Left lung (tissue), 10 donors: Measurements from ENCODE around the gene ERI2. TPM values are rescaled to one million over a fixed set of nuclear protein-coding genes. Genes with fewer than 3 reads are reported as not detected.

Source experiments
- ATAC-seq: fragments of 200-7000 bp; cut with Tn5 transposase; one replicate; pipeline ENCODE4 v1.9.1; 2020; ENCODE audit warnings: moderate library complexity
- DNase-seq, 4 donors: peaks; one replicate each; pipeline ENCODE4 v3.0.0-alpha.2; 2013 to 2020
- H3K27ac ChIP-seq, 2 donors: fragments of 200-600 bp; sonication (generic) in 1 of 2; one replicate each; pipeline versions ENCODE4 v1.5.0 to v1.8.0; 2020 to 2021
- H3K27me3 ChIP-seq, 2 donors: fragments of 200-600 bp; sonication (generic) in 1 of 2; one replicate each; pipeline versions ENCODE4 v1.5.0 to v1.8.0; 2020 to 2021
- H3K36me3 ChIP-seq, 2 donors: fragments of 200-600 bp; sonication (generic) in 1 of 2; one replicate each; pipeline versions ENCODE4 v1.5.0 to v1.8.0; 2020 to 2021
- H3K4me1 ChIP-seq, 2 donors: fragments of 200-600 bp; one replicate each; pipeline ENCODE4 v1.8.0; 2021
- H3K4me3 ChIP-seq, 2 donors: fragments of 200-600 bp; sonication (generic) in 1 of 2; one replicate each; pipeline versions ENCODE4 v1.5.0 to v1.8.0; 2020 to 2021; ENCODE audit warnings: mild to moderate bottlenecking in 1 of 2
- H3K9me3 ChIP-seq, 2 donors: fragments of 200-600 bp; sonication (generic) in 1 of 2; one replicate each; pipeline versions ENCODE4 v1.5.0 to v1.8.0; 2020 to 2021
- CTCF ChIP-seq, 2 donors: fragments of 200-600 bp; sonication (generic) in 1 of 2; IDR thresholded peaks; one replicate each; pipeline versions ENCODE4 v1.5.0 to v1.8.0; 2021; ENCODE audit warnings: antibody characterized with exemption in 2 of 2
- intact Hi-C, 2 donors: fragments of 100-400 bp; cut with DNase I; formaldehyde crosslinking; loops; one replicate each; pipeline versions ENCODE4 v1.11.2 to v1.14.2; 2022
- polyA plus RNA-seq, 6 donors: library from polyadenylated mRNA; unstranded; fragments of 120-200 nt; gene quantifications; one replicate each; pipeline ENCODE4 v1.2.1, GENCODE V29; 2013; ENCODE audit not compliant: insufficient read length in 6 of 6
- total RNA-seq, 2 donors: library from RNA; stranded (reverse); fragmentation: NEBNext Ultra II Directional; extraction: Animal tissue kit (Norgen Biotek cat#: 25700); gene quantifications; one replicate each; pipeline ENCODE4 v1.2.1, GENCODE V29; 2021
- donor health status: DM: no; HTN: yes; CAD: no.
- donor health status: DM: no; HTN: no; CAD: no.

ERI2 gene
- total and polyA plus RNA-seq, 8 donors: 16.3 to 42.6 (median 34.5) TPM

GRCh38 chr16:20755238-20755637 is 51.0 kb downstream of the ERI2 start:
- no peak overlapping the region for H3K4me3 ChIP-seq
- no peak for ATAC-seq
- H3K36me3 ChIP-seq: no peaks in the 10 kb centered on the region
- H3K27me3 ChIP-seq: no peaks in the 10 kb centered on the region
- no peaks in the 10 kb centered on the region for H3K4me1 ChIP-seq
- H3K9me3 ChIP-seq: no peaks in the 10 kb centered on the region
- TF ChIP-seq CTCF (IDR thresholded peaks at IDR 0.05): no peak
- H3K27ac ChIP-seq: no peak overlapping the region
- DNase-seq: no peak
- intact Hi-C loops: no loop called here

DNA sequence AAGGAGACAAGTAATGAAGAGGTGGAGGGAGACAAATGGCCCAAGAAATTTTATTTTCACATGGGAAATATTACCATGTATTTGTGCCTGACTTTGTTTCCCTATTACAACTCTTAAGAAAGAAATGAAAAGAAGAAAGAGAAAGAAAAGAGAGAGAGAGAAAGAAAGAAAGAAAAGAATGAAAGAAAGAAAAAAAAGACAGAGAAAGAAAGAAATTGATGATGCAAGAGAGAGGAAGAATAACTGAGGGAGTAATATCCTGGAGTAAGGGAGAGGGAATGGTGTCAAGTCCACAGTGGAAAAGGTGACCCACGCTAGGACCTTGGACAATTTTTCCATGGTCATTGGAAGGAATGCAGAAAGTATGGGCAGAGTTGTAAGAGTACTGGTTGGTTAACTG is 52.5 kb downstream of the ERI2 start:
- intact Hi-C loops: no loop called here
- no peak for TF ChIP-seq CTCF (IDR thresholded peaks at IDR 0.05)
- Histone ChIP-seq H3K4me3 (no peak overlapping the region), H3K4me1 (no peaks in the 10 kb centered on the region), H3K36me3 (no peaks in the 10 kb centered on the region), H3K9me3 (no peaks in the 10 kb centered on the region), H3K27ac (no peak overlapping the region), H3K27me3 (no peaks in the 10 kb centered on the region)
- no peak for DNase-seq
- ATAC-seq: no peak

GRCh38 chr16:20750558-20750957 is 55.7 kb downstream of the ERI2 start:
- Histone ChIP-seq H3K27ac (no peak overlapping the region), H3K4me1 (no peaks in the 10 kb centered on the region), H3K4me3 (no peak overlapping the region), H3K27me3 (no peaks in the 10 kb centered on the region), H3K36me3 (no peaks in the 10 kb centered on the region), H3K9me3 (peaks cover 0 to 22% of the 10 kb centered on the region in 2 donors)
- intact Hi-C loops: no loop called here
- ATAC-seq (no peak), DNase-seq (no peak)
- no peak for TF ChIP-seq CTCF (IDR thresholded peaks at IDR 0.05)

DNA sequence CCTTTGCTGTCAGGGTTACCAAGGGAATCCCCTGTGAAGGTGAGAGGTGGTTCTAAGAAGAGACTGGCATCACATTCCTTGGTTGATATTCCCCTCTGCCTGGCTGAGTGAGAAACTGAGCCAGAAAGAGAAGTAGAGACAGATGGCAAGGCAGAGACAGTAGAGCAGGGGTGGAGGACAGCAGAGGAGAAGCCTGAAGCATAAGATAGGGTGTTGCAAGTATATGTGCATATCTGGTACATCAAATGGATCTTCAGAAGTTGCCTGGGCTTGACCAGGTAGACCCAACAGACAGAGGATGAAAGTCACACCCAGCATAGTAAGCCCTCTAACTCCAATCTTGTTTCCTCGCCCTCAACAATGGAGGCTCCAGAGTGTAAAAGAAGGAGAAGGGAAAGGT is 56.8 kb downstream of the ERI2 start:
- H3K27me3 ChIP-seq: no peaks in the 10 kb centered on the region
- no peak for DNase-seq
- H3K4me3 ChIP-seq: no peak overlapping the region
- no peak for TF ChIP-seq CTCF (IDR thresholded peaks at IDR 0.05)
- no peak overlapping the region for H3K27ac ChIP-seq
- no peaks in the 10 kb centered on the region for H3K36me3 ChIP-seq
- peaks cover 4 to 6% of the 10 kb centered on the region in 2 donors for H3K4me1 ChIP-seq
- intact Hi-C loops: no loop called here
- H3K9me3 ChIP-seq: peaks cover 0 to 22% of the 10 kb centered on the region in 2 donors
- ATAC-seq: no peak

DNA sequence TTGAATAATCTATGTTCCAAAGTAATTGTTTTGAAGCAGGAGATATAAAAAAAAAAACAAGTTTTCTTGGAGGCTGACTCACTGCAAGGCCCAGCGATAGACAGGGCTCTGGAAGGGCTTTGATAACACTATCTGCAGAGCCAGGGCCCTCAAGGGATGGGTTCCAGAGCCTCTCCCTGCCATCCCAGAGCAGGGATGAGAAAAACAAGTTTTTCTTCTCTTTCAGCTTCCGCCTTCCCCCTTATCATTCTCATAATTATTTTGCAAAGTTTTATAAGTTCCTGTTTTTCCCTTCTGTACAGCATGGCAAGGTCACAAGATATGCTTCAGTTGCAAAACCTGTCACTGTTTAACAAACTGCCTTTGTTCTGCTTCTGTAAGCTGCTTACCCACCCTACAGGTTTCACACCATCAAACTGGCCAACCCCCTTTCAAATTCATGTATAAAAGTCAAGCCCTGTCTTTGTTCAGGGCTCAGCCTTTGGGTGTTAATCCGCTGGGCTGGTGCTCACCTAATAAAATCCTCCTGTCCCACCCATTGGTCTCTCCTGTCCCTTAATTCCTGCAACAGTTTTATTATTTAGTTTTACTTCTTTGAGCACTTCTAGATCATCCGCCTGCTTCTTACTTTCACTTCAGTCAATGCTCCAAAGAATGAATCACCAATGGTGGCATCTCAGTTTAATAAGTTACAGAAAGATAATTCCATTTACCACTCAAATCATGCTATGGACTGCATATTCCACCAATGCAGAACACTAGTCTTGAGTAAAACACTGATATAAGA is 59.0 kb downstream of the ERI2 start:
- intact Hi-C loops: no loop called here
- Histone ChIP-seq H3K4me1 (peaks cover 7 to 8% of the 10 kb centered on the region in 2 donors), H3K27ac (peak overlapping the region in 1 of 2 donors; percentile 55), H3K27me3 (no peaks in the 10 kb centered on the region), H3K36me3 (no peaks in the 10 kb centered on the region), H3K9me3 (peaks cover 0 to 22% of the 10 kb centered on the region in 2 donors), H3K4me3 (no peak overlapping the region)
- DNase-seq (no peak), ATAC-seq (no peak)
- no peak for TF ChIP-seq CTCF (IDR thresholded peaks at IDR 0.05)
